AG08395 (cell line): ENCODE data around the gene DALRD3.

Experiments
- DNase-seq: peaks from one replicate; pipeline ENCODE4 v3.0.0; 2012; ENCODE audit warnings: mixed read lengths, low spot score

DALRD3 gene

DNA sequence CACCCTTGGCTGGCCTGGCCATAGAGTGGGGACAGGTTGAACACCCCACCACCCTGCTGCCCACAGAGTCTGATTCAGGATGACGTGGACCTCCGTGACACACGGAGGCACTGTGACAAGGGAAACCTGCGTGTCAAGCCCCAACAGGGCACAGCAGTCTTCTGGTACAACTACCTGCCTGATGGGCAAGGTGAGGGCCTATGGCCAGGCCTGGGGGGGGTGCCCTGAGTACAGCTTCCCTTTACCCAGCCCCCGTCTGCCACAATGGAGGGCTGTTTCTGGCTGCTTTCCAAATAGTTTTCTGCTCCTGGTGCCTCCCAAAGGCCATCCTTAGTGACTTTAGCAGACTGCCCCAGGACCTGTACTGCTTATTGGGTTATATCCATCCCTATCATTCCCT is 12.4 kb downstream of the DALRD3 start:
- no peak for DNase-seq

DNA sequence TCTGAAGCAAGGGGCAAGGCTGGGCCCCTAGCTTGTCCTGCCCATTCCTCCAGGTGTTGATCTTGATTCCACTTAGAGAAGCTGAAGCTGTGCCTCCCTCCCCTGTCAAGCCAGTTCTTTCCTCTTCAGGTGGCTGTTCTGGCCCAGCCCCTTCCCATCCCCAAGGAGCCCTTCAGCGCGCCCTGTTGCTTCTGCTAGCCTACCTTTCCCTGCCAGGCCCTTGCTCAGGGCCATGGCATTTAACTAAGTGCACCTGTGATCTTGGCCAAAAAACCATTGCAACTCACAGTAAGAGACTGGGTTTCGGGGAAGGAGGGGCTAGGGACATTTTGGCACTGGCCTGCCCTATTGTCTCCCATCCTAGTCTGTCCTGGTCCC is 13.1 kb downstream of the DALRD3 start:
- DNase-seq = no peak

DNA sequence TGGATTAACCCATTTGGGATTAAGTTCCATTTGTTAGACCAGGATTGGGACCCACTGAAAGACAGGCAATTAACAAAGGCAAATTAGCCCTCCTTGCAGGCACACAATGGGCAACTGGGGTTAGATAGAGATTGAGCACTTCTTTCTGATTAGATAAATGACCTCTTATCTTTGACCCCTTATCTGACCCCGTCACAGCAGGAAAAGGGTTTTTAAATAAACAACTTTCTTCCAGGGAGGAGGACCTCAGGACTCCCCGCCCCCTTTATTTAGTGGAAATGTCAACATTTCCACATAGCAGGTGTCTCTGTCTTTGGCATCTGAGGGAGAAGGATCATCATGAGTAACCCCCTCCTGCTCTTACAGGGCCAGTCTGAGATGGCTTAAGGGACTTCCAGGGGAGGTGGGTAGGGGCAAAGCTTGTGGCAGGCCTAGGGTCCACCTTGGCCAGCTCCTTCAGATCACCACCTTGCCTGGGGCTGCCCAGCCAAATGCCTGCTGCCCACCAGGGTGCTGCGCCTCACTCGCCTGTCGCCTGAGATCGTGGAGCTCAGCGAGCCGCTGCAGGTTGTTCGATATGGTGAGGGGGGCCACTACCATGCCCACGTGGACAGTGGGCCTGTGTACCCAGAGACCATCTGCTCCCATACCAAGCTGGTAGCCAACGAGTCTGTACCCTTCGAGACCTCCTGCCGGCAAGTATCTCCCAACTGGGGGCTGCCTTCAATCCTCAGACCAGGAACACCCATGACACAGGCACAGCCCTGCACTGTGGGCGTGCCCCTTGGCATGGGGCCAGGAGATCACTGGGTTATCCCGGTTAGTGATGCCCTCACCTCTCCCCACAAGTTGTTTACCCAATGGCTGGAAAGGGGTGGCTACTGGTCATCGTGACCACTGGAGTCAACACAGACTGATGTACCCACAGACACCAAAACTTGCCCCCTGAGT is 13.8 kb downstream of the DALRD3 start:
- no peak for DNase-seq

GRCh38 chr3:49001155-49001554 is 17.2 kb downstream of the DALRD3 start:
- no peak for DNase-seq

DNA sequence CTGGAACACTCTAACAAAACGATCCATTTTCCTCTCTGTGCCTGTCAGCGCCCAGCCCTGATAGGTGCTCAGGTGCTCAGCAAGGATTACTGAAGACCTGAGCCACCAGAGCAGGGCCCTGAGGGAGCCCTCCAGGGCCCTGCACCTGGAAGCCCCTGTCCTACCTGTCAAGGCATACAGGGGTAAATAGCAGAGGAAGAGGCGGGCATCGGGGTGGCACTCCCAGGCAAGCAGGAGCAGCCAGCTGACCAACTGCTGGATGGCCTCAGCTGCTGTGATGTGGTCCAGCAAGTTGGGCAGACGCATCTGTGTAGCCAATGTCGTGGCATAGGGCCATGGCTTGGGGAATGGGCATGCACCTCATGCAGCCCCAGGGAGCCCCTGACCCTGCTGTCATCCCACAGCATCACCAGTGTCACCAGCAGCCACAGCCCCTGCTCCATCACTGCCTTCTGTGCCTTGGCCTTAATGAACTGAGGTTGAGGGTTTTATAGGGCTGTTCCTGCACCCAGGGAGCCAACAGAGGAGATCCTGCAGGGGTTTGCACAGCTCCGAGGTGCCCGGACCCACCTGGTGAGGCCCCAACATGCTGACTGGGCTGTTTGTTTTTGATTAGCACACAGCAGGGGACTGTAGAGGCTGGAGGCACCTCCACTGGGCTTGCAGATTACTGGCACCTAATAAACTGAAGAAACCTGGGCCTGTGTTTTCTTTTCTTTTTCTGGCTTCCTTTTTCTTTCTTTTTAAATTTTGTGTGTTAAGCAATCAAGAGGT is 19.1 kb downstream of the DALRD3 start:
- DNase-seq = no peak

DNA sequence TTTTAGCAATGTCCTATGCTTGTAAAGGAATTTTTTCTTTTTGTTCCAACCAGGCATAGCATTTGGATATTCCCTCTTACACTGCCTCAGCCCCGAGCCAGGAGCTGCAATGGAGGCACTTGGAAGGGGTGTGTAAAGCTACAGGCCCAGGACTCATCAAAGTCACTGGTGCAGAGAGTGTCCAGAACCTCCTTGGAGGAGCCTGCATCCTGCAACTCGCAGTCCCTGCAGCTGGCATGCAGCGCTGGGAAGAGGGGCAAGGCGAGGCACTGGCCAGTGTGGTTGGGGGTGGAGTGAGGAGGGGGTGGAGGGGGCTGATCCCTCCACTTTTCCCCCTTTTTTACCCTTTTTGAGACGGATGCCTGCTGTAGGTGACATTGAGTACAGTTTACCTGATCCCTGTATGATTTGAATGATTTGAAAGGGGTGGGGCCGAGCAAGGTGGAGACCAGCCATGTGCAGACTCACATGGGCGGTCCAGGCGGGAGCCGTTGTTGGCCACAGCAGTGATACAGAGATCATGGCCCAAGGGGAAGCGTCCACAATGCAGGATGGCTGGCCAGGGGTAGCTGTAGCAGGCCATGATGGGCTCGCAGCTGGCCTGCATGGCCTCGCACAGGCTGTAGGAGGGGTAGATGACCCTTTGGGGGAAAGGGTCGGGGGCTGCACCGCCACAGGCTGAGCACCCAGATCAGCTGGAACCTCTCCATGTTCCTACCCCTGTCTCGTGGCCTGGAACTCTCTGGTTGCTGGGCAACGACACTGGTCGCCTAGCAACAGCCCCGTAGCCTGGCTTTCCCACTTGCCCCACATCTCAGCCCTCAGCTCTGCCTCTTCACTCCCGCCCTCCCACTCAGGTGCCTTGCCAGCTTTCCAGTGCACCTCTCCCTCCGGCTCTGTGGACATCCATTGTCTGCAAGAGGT is 20.4 kb downstream of the DALRD3 start:
- DNase-seq = no peak

DNA sequence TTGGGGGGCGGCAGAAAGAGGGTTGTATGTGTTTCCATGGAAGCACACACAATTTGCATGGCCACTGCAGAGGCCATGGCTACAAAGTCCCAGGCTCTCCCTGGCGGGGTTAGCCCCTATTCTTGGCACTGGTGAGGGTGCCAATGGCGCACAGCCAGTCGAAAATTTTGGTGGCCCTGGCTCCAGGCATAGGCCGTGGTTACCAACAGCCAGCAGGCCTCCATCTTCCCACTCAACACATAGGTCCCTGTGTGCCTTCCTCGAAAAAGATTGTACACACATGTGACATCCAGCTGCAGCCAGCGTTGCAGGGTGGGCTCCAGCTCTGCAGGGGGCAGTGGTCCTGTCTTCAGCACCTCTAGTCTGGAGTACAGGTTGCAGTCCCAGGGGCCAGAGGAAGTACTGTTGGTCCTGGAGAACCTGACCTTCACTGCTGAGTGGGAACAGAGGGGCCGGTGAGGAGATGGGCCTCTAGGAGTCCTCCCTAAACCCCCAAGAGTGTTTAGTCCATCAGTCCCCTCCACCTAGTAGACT is 21.2 kb downstream of the DALRD3 start:
- no peak for DNase-seq

GRCh38 chr3:48996640-48997039 is 21.7 kb downstream of the DALRD3 start:
- DNase-seq = no peak

- no peak for DNase-seq
Observed at GRCh38 chr3:48993834-48994233, 24.5 kb downstream of the DALRD3 start.

DNA sequence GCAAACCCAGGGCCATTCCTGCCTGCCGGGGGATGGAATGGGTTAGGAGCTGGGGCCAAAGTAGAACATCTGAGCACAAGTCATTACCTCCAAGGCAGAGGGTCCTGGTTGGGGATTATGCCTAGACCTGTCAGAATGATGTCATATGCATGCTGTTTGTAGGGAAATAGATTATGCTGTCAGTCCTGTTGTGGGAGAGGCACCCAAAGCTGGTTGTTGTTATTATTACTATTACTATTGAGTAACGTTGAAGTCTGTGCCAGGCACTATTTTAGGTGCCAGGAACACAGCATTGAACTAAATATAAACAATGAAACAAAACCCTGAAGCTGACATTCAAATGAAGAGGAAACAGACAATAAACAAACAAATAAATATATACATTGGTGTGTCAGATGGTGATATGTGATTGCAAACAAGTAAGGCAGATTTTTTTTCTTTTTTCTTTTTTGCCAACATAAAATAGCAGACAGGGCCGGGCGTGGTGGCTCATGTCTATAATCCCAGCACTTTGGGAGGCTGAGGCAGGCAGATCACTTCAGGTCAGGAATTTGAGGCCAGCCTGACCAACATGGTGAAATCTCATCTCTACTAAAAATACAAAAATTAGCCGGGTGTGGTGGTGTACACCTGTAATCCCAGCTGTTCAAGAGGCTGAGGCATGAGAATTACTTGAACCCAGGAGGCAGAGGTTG is 26.4 kb downstream of the DALRD3 start:
- DNase-seq = no peak

GRCh38 chr3:48990636-48991469 is 27.5 kb downstream of the DALRD3 start:
- DNase-seq = peak; percentile 33

GRCh38 chr3:48989796-48990635 is 28.4 kb downstream of the DALRD3 start, which contains the start of gene P4HTM:
TSS of gene P4HTM (plus strand) at chr3:48990241. CDS start at chr3:48990257, 16 bp downstream.
- peak; percentile 93 for DNase-seq

GRCh38 chr3:48989126-48989795 is 29.1 kb downstream of the DALRD3 start:
- DNase-seq = no peak

DNA sequence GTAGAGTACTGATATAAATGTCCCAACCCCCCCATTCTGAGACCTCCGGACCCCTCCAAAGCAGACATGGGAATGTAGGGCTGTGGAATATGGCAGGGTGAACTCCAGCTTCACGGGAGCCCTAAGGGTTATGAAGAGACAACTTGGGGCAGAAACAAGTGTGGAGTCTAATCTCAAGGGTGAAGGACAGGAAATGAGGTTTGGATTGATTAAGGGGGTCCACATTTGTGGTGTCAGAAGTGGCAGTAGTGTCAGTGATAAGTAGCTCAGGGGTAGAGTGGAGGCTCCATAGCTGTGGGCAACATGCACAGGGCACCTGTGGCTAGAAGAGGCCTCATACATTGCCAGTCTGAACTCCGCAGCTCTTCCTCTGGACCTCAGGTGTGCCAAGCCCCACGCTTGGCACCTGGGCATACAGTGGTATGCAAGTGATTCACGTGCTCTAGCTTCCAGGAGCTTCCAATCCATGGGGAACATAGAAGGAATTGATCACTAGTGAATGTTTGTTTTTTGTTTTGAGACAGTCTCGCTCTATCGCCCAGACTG is 32.5 kb downstream of the DALRD3 start:
- DNase-seq = no peak

DNA sequence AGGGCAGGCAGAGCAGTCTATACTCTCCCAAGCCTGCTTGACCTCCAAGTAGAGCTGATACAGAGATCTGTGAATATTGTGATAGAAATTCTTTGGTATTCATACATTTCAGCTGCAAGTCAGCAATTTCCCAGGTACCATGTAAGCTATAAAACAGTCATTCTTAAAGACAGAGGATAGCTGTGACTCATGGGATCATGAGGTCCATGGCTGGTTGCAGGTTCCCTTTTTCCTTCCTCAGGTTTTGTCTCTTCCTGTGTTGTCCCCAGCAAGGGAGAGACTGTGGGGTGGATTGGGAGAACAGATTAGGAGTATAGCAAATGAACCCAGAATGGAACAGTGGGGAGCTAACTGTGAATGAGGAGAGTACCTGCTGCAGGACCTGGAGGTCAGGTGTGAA is 33.7 kb downstream of the DALRD3 start:
- DNase-seq = no peak

DNA sequence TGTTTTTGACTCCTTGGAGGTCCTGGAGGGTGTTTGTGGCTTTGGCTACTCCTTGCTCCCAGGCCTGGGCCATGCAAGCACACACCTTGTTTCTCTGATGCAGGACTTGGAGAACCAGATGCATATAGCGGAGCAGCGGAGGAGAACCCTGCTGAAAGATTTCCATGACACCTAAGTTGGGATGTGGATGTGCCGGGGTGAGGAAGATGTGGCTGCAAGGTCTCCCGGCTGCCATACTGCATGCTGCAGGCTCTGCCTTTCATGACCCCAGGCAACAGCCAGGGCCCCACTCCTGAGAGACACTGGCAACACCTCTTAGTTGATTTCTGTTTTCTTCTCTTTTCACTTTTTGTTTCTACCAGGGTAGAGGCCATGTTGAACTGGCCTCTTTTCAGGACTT is 35.3 kb downstream of the DALRD3 start:
- no peak for DNase-seq

GRCh38 chr3:48982686-48983085 is 35.7 kb downstream of the DALRD3 start:
- no peak for DNase-seq

GRCh38 chr3:48982016-48982415 is 36.4 kb downstream of the DALRD3 start:
- no peak for DNase-seq
